NCI-H146 (cell line): ENCODE measurements around the gene KRTAP20-4.

Source experiments
- DNase-seq: peaks from one replicate; lab custom pipeline; 2025; lab: John Stamatoyannopoulos, UW

KRTAP20-4 gene

DNA sequence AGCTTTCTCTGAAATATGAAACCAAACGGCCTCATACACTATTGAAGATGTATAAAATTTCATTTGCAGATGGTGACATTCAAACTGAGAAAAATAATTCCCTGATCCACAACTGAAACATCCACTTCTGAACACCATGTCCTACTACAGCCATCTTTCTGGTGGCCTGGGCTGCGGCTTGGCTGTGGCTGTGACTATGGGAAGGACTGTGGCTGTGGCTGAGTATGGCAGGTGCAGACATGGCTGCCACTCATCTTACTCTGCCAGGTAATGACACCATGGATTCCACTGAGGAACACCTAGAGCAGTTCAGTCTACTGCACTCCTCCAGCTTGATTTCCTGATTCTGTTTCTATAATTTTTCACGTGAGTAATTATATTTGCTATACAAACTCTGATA, at the start of gene KRTAP20-4:
TSS of gene KRTAP20-4 (plus strand) at position 106 of the 400 bp plus-strand sequence.
- peak; percentile 6 for DNase-seq

DNA sequence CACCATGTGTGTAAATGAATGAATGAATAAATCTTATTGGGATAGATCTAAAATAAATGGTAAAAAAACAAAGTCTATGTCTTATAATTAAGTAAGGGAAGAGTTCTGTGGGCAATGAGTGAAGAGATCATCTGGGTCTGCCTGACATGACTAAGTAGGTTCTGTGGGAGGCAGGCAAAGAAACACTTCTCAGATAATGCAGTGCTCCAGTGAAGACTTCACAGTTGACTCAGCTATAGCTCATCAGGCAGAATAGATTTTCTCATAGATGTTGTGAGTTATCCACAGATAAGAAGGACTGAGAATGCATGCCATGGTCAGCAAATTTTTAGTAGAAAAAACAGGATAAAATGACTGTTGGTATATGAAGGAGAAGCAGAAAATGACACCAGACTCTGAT, 42.7 kb upstream of the KRTAP20-4 start:
- DNase-seq: peak; percentile 15

DNA sequence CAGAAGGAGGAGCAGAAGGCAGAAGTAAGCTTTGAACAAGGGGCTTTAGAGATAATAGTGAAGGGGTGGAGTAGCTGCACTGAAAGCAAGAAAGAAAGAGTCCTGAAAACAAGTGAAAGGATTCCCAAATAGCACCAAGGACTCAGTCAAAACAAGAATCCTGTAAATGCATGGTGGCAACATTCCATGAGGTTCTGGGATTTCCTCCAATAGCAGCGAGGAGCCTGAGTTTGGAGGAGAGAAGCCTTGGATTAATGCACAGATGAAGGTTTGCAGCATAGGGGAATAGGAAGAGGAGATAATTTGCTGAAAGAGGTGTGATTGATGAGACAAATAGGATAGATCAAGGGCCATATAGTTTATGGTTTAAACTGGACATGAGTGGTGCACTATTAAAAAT, 41.1 kb upstream of the KRTAP20-4 start:
- no peak for DNase-seq

DNA sequence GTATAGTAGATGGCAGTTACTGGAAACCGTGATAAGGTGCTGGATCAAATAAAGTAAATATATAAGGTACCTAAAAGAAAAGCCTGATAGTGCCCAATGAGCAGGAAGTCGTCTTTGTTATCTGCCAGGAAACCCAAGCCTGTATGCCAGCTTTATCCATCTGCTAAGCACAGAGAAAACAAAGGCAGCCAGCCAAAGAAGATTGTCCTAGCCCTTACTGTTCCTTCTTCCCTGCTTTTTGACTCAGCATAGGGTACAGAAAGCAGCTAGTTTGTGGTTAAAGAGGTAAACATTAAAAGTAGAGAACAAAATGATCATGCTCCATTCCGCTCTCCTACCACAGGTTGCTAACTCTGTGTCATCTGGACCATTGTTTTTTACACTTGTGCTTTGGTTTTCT, 40.3 kb upstream of the KRTAP20-4 start:
- DNase-seq: no peak

DNA sequence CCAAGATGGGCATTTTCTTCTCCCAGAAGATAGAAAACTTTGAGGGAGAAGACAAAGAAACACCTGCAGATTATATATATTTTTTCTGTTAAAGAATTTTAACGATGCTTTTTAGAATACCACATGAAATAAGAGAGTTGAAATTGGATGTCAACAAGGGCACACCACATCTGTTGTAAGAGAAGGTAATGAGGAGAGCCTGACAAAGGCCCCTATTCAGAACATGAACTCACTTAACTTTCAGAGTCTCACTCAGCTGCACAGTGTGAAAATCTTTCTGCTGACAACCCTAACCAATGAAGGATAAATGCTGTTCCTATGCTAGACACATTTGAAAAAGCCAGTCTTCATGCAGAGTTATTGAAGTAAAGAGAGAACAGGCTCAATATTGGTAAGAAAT, 37.6 kb upstream of the KRTAP20-4 start:
- no peak for DNase-seq

DNA sequence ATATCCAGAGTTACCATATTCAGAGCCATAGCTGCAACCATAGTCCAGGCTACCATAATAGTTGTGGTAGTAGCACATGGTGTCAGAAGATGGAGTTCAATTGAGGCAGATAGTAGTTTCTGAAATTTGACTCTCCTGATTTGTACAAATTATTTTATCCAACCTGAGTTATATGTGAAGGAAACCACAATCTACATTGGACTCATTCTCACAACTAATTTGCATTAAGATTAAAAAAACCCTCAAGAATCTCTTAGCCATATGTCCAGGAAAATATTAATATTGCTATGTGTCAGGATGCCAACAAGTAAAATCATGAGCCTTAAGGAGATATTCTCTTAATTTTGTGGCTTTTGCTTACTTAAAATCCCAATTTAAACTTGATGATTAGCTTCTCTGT, 30.1 kb upstream of the KRTAP20-4 start, which contains the start of gene KRTAP22-2:
TSS of gene KRTAP22-2 (minus strand) at position 101 of the 400 bp plus-strand sequence.
- DNase-seq: no peak

DNA sequence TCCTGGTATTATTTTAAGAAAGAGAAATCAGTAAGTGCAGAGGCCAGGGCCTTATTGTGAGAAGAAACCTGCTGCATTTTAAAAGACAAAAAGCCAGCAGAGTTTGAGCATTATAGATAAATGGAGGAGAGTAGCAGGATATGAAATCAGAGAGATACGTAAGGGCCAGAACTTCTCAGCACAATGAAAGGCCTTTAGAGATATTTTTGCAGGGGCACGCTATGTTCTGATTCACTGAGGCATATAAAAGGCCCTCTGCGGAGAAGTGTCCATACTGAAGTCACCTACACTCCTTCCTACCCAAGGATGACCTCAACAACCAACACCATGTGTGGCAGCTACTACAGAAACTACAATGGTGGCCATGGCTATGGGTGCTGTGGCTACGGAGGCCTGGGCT, 28.3 kb upstream of the KRTAP20-4 start, which contains the start of gene KRTAP6-3:
TSS of gene KRTAP6-3 (plus strand) at position 301 of the 400 bp plus-strand sequence. CDS start at position 307, 6 bp downstream.
- no peak for DNase-seq

DNA sequence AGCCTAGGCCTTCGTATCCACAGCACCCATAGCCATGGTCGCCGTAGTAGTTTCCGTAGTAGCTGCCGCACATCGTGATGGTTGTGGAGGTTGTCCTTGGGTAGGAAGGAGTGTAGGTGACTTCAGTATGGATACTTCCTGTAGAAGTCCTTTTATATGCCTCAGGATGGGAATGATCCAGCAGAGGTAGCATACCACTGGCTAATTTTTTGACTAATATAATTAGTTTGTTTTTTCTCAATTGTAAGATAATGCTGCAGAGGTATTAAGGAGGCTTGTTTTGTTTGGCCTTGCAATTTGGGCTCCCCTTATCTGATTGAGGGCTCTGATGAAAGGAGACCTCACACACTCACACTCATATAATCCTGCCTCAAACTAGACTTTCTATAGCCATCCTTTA, 21.6 kb upstream of the KRTAP20-4 start, which contains the start of gene KRTAP6-2:
TSS of gene KRTAP6-2 (minus strand) at position 101 of the 400 bp plus-strand sequence. CDS start at position 73, 28 bp downstream.
- DNase-seq: no peak

DNA sequence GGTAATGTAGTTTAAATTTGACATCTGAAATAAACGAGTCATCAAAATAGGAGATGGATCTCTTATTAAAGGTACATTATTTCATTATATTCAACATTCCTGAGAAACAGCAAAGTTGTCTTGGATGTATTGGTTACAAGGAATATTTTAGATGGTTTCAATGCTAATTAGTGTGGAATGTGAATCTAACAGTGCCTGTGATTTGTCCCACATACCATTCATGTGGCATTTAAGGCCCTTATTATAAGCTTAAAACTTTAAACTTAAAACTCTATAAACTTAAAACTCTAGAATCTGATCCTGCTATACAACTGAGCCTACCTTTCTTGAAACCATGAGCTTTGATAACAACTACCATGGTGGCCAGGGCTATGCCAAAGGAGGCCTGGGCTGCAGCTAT, 19.6 kb upstream of the KRTAP20-4 start, which contains the start of gene KRTAP22-1:
TSS of gene KRTAP22-1 (plus strand) at position 301 of the 400 bp plus-strand sequence.
- no peak for DNase-seq

DNA sequence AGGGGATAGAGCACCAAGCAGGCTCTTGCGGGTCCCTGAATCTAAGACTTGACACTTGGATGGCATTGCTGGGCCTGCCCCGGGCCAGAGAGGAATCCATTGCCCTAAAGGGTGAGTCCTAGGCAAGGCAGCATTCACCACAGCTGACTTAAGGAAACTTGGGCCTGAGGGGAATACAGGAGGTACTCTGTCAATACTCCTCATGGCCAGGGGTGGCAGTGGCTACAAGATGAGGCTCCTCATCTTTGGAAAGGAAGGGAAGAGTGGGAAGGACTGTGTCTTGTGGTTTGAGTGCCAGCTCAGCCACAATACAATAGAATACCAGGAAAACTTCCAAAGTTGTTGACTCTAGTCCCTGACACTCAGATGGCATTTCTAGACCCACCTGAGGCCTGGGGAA, 14.5 kb upstream of the KRTAP20-4 start:
- no peak for DNase-seq

DNA sequence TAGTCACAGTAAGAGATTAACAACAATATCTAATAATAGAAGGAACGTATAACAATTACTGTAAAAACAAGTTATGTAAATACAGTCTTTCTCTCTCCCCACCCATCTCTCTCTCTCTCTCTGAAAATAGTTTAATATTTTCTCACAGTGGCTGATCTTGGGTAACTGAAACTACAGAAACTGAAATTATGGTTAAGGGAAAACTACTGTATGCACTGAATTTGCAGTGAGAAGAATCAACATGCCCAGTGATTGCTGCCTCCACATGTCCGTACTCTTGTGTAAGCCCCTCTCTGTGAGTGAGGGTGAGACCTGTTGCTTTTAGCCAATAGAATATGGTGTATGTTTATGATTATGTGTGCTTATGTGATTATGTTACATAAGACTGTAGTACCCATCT, 8.3 kb upstream of the KRTAP20-4 start:
- no peak for DNase-seq

DNA sequence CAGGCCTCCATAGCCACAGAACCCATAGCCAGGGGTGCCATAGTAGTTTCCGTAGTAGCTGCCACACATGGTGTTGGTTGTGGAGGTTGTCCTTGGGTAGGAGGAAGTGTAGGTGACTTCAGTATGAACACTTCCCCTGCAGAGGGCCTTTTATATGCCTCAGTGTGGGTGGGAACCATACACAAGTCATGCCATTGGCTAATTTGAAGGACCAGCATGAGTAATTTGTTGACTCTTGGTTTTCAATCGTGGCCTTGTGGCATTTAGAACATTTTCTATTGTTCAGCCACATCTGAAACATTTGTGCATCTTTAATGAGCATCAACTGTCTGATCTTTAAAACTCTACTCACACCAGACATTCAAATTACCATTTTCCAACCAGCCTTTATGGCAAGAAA, 6.6 kb upstream of the KRTAP20-4 start, which contains the start of gene KRTAP6-1:
TSS of gene KRTAP6-1 (minus strand) at position 95 of the 400 bp plus-strand sequence. CDS start at position 69, 26 bp downstream.
- DNase-seq: no peak

DNA sequence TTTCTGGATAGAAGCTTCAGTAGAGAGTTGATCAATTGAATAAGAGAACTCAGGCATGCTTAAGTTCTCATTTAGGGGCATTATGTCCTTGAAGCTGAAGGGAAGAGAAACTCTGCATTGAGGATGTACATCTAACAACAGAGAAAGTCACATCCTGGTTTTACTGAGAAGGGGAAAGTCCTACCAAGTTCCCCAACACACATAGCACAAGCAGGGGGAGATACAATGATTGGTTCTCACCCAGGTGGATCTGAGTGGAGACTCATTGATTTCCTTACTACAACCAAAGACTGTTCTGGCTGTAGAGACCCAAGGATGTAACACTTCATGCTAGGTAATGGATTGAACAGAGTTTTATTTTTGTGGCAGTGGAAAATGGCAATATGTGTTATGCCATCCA, 5.2 kb upstream of the KRTAP20-4 start:
- DNase-seq: no peak

DNA sequence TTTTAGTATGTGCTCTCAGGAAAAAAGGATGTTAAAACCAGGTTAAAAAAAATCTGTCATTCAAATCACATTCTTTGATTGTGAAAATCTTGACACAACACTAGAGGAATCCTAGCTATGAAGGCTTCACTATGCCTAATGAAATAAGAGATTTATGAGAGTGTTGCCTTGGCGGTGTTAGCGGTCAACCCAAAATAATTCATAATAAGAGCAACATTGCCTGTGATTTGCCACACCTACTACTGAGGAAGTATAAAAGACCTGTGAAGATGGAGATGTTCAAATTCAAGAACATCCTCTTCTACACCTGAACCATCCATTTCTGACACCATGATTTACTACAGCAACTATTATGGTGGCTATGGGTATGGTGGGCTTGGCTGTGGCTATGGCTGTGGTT, 4.3 kb upstream of the KRTAP20-4 start, which contains the start of gene KRTAP20-1:
TSS of gene KRTAP20-1 (plus strand) at position 301 of the 400 bp plus-strand sequence. CDS start at position 331, 30 bp downstream.
- no peak for DNase-seq

DNA sequence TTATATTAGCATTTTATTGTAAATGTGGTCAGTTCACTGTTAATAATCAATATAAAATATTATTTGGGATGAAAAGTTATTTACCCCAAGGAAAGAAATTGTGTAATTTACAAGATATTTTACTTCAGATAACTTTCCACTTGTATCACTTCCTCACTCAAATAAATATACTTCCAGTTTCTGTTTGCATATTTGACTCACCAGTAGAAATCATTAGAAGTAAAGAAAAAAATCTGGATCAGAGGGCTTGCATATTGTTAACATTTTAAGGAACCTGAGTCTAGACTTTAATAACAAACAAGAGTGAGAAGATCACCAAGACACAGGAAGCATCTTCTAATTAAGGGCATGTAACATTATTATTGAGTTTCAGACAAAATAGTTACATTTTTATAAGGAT, 347 bp upstream of the KRTAP20-4 start:
- DNase-seq: no peak

DNA sequence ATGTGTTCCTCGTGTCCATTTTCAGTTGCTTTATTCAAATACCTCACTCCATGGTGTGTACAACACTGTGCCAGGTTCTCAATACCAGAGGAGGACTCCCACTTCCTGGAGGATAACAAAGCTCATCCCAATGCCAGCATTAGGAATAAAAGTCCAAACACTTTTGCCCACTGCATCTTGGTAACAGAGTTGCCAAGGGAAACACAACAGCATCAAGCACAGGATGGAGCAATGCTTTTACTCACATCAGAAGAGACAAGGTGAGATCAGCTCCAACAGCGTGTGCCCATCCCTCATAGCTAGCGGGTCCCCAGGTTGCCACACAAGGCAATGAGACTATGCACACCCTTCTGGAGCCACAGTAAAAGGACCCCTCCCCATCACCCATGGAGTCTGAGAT, 2.9 kb downstream of the KRTAP20-4 start:
- no peak for DNase-seq

DNA sequence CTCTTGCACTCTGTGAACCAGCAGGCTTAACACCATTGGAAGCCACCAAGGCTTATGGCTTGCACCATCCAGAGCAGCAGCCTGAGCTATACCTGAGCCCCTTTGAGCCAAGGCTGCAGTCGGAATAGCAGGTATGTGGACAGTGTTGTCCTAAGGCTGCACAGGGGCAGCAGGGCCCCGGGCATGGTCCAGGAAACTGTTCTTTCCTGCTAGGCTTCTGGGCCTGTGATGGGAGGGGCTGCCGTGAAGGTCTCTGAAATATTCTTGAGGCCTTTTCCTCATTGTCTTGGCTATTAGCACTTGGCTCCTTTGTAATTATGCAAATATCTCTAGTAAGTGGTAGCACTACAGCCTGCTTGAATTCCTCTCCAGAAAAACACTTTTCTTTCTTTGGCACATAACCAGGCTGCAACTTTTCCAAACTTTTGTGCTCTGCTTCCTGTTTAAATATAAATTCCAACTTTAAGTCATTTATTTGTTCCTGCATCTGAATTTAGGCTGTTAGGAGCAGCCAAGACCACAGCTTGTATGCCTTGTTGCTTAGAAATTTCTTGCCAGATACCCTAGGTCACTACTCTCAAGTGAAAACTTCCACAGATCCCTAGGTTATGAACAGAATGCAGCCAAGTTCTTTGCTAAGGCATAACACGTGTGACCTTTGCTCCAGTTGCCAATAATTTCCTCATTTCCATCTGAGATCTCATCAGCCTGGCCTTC, 5.2 kb downstream of the KRTAP20-4 start:
- no peak for DNase-seq

DNA sequence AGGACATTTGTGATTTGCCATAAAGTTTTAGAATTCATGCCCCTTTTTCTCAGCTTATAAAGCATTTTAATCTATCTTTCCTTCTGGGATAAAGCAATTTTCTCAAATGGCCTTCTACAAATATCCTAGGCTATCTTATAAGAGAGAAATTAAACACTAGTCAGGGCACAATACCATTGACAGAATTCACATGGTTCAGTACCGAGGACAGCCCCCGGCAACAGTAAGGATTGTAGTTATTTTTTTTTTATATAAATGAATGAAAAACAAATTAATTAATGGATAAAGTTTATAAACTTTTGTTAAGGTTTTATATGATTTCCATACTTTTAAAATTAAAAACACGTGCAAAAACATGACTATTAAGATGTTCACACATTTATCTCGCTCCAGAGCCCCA, 7.7 kb downstream of the KRTAP20-4 start:
- no peak for DNase-seq

DNA sequence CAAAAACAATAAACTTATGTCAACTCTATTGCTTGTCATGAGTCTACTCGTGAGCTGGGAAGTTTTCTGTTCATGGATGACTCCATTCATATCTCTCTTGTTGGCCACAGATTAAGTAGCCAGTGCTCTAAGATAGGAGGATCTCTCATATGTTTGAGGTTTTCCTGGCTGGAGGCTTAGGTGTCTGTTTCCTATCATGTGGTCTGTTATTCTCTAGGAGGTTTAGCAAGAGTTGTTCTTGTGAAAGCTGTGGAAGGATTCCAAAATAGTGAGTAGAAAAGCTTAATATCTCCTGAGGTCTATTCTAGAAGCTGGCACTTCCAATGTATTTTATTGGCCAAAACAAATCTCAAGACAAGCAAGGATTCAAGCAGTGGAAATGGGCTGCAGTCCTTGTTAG, 8.8 kb downstream of the KRTAP20-4 start:
- no peak for DNase-seq

DNA sequence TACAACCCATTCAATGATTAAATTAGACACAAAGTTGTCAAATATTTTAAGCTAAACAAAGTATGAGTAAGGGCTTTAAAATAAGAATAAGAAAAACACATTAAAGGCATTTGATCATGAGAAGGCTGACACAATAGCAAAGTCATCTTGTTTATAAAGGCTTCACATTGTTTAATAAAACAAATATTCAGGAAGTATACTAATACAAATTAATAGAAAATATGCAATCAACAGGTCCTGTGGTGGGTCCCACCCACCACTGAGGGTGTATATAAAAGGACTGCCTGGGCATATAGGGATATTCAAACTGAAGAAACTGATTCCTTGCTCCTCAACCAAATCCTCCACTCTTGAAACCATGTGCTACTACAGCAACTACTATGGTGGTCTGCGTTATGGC, 14.5 kb downstream of the KRTAP20-4 start, which contains the start of gene KRTAP20-2:
TSS of gene KRTAP20-2 (plus strand) at position 301 of the 400 bp plus-strand sequence. CDS start at position 359, 58 bp downstream.
- DNase-seq: no peak

DNA sequence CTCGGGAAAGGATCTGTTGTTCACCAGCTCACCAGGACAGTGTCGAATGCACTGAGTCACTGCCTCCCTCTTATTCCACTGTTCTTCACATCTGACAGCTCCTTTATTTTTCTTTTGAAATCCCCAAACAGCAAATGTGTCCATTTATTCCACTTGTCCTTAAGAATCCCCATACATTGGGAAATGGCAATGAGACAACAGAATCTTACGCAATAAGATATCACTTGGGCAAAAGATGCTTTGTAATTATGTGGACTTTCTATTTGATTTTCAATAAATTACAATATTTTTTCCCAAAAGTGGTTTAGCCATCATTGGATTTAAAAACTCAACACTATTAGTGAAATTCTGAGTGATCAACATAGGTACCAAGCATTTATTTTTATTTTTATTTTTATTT, 18.3 kb downstream of the KRTAP20-4 start:
- DNase-seq: no peak

DNA sequence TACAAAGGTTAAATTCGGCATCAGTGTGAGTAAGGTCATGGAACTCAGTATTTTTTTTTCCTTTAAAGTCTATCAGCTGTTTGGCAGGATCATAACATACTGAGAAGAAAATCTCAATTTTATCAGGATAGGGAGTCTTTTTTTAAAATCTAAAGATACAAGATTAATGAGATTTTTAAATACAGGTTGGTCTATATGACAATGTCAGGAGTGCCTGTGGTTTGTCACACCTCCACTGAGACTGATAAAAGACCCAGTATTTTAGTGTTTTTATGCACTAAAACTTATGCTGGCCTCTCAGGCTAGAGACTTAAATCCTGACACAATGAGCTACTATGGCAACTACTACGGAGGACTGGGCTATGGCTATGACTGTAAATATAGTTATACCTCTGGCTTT, 22.1 kb downstream of the KRTAP20-4 start, which contains the start of gene KRTAP20-3:
TSS of gene KRTAP20-3 (plus strand) at position 301 of the 400 bp plus-strand sequence.
- DNase-seq: no peak

DNA sequence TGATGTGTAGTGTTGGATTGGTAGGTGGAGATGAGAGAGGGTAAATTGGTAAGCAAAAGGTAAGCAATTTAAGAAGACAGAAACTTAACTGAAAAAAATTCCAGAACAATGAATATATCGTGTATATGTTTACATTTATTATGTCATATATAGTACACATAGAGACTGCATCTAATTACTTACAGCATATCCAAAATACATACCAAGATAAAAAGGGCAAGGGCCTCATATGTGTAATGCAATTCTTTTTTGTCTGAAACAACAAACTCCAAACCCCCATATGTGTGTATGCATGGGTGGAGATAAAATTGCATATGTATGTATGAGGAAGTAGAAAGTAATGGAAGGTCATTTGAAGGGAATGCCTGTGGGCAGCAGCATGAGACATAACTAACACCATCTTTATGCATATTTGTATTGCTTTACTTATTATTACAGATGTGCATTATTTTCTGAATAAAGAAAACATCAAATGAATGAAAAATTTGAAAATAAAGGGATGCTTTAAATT, 26.5 kb downstream of the KRTAP20-4 start:
- no peak for DNase-seq
